ENCODE results near the gene TRIM56. TPM values are rescaled to one million over a fixed set of nuclear protein-coding genes. Genes with fewer than 3 reads are reported as not detected.
A peak's percentile ranks its signal among the peaks of the same experiment; 100 is the strongest.

The TRIM56 gene
- total and polyA plus RNA-seq, 2 donors (not counting 1 experiment from before 2014, with no cell fraction given) = 6.0 to 27.6 TPM

- no peak overlapping the region for H3K9ac ChIP-seq (ENCODE audit: insufficient read depth, low read length)
- peak overlapping the region; percentile 1 for H3K27ac ChIP-seq (ENCODE audit: insufficient read depth, low read length)
- H3K79me2 ChIP-seq (ENCODE audit: control insufficient read depth, insufficient read depth, low read length) = no peaks in the 10 kb centered on the region
- no peak overlapping the region for H3K4me2 ChIP-seq (ENCODE audit: extremely low read depth, insufficient read depth, low read length)
- H3K4me3 ChIP-seq (replicated peaks in 1 of 4; ENCODE audit: control extremely low read depth in 1 of 4, insufficient read depth in 1 of 4, low read depth in 3 of 4, low read length in 4 of 4) = no peak overlapping the region
- no peaks in the 10 kb centered on the region for H3K36me3 ChIP-seq (ENCODE audit: control insufficient read depth, insufficient read depth, low read length)
- TF ChIP-seq EZH2 (IDR thresholded peaks at IDR 0.05; ENCODE audit: low read length, missing control alignments) (no peak), CTCF (conservative IDR thresholded peaks at IDR 0.05 in 1 of 2, IDR thresholded peaks at IDR 0.05 in 1 of 2; ENCODE audit: low read depth in 1 of 2, low read length in 2 of 2) (no peak)
- no peaks in the 10 kb centered on the region for H3K27me3 ChIP-seq (ENCODE audit: control insufficient read depth, insufficient read depth, low read length)
- no peaks in the 10 kb centered on the region for H3K9me3 ChIP-seq (ENCODE audit: control insufficient read depth, insufficient read depth, low read depth, low read length)
- H2AFZ ChIP-seq (ENCODE audit: low read length) = no peak overlapping the region
- peaks cover 9% of the 10 kb centered on the region for H3K4me1 ChIP-seq (ENCODE audit: control insufficient read depth, extremely low read depth, insufficient read depth, low read length)
- no peaks in the 10 kb centered on the region for H4K20me1 ChIP-seq (ENCODE audit: control insufficient read depth, extremely low read depth, insufficient read depth, low read length)
- DNase-seq (ENCODE audit: low read depth in 2 of 2) = no peak
These were observed 28.6 kb downstream of the TRIM56 start for GRCh38 chr7:101113836-101114235.

- H2AFZ ChIP-seq (ENCODE audit: low read length) = no peak overlapping the region
- TF ChIP-seq CTCF (conservative IDR thresholded peaks at IDR 0.05 in 1 of 2, IDR thresholded peaks at IDR 0.05 in 1 of 2; ENCODE audit: low read depth in 1 of 2, low read length in 2 of 2) = no peak
- TF ChIP-seq EZH2 (IDR thresholded peaks at IDR 0.05; ENCODE audit: low read length, missing control alignments) = no peak
- no peak overlapping the region for H3K4me3 ChIP-seq (replicated peaks in 1 of 4; ENCODE audit: control extremely low read depth in 1 of 4, insufficient read depth in 1 of 4, low read depth in 3 of 4, low read length in 4 of 4)
- no peak for DNase-seq (ENCODE audit: low read depth in 2 of 2)
- H3K4me1 ChIP-seq (ENCODE audit: control insufficient read depth, extremely low read depth, insufficient read depth, low read length) = peaks cover 12% of the 10 kb centered on the region
- no peaks in the 10 kb centered on the region for H3K36me3 ChIP-seq (ENCODE audit: control insufficient read depth, insufficient read depth, low read length)
- no peaks in the 10 kb centered on the region for H3K79me2 ChIP-seq (ENCODE audit: control insufficient read depth, insufficient read depth, low read length)
- no peak overlapping the region for H3K9ac ChIP-seq (ENCODE audit: insufficient read depth, low read length)
- no peak overlapping the region for H3K4me2 ChIP-seq (ENCODE audit: extremely low read depth, insufficient read depth, low read length)
- H3K27ac ChIP-seq (ENCODE audit: insufficient read depth, low read length) = peak overlapping the region; percentile 37
- no peaks in the 10 kb centered on the region for H4K20me1 ChIP-seq (ENCODE audit: control insufficient read depth, extremely low read depth, insufficient read depth, low read length)
- no peaks in the 10 kb centered on the region for H3K27me3 ChIP-seq (ENCODE audit: control insufficient read depth, insufficient read depth, low read length)
- no peaks in the 10 kb centered on the region for H3K9me3 ChIP-seq (ENCODE audit: control insufficient read depth, insufficient read depth, low read depth, low read length)
These were observed 29.2 kb downstream of the TRIM56 start for GRCh38 chr7:101114492-101114891.

- Histone ChIP-seq H2AFZ (ENCODE audit: low read length) (no peak overlapping the region), H3K27ac (ENCODE audit: insufficient read depth, low read length) (no peak overlapping the region), H3K4me3 (replicated peaks in 1 of 4; ENCODE audit: control extremely low read depth in 1 of 4, insufficient read depth in 1 of 4, low read depth in 3 of 4, low read length in 4 of 4) (no peak overlapping the region), H3K9me3 (ENCODE audit: control insufficient read depth, insufficient read depth, low read depth, low read length) (no peaks in the 10 kb centered on the region), H3K9ac (ENCODE audit: insufficient read depth, low read length) (no peak overlapping the region), H3K4me1 (ENCODE audit: control insufficient read depth, extremely low read depth, insufficient read depth, low read length) (peaks cover 12% of the 10 kb centered on the region), H3K27me3 (ENCODE audit: control insufficient read depth, insufficient read depth, low read length) (no peaks in the 10 kb centered on the region), H4K20me1 (ENCODE audit: control insufficient read depth, extremely low read depth, insufficient read depth, low read length) (no peaks in the 10 kb centered on the region), H3K79me2 (ENCODE audit: control insufficient read depth, insufficient read depth, low read length) (no peaks in the 10 kb centered on the region), H3K4me2 (ENCODE audit: extremely low read depth, insufficient read depth, low read length) (no peak overlapping the region), H3K36me3 (ENCODE audit: control insufficient read depth, insufficient read depth, low read length) (no peaks in the 10 kb centered on the region)
- TF ChIP-seq CTCF (conservative IDR thresholded peaks at IDR 0.05 in 1 of 2, IDR thresholded peaks at IDR 0.05 in 1 of 2; ENCODE audit: low read depth in 1 of 2, low read length in 2 of 2) (no peak), EZH2 (IDR thresholded peaks at IDR 0.05; ENCODE audit: low read length, missing control alignments) (no peak)
- no peak for DNase-seq (ENCODE audit: low read depth in 2 of 2)
These were observed 29.9 kb downstream of the TRIM56 start for GRCh38 chr7:101115215-101115614.
